Stimulated activated effector memory CD8-positive, alpha-beta T cell treated with anti-CD3 and anti-CD28 coated beads, Interleukin-12 subunit alpha, Interleukin-12 subunit beta, amount 100 ng/mL, for 72 hours (primary cell): ENCODE measurements around the gene MINDY2.
"Not testable (repeated sequence)": the region's sequence is repeated elsewhere in the genome, so short reads cannot be mapped to it uniquely, and the experiment has no call there.

Experiments used
- ATAC-seq: fragments of 150-1000 bp; cut with Tn5 transposase; 2 replicates; pipeline ENCODE4 v1.10.0; 2021
- DNase-seq, 2 donors: peaks; one replicate each; pipeline ENCODE4 v3.0.0; 2021 to 2022; ENCODE audit warnings: low spot score in 2 of 2
- H3K27ac Mint-ChIP-seq: one replicate; pipeline ENCODE4 v1.8.0; 2022; ENCODE audit warnings: mild to moderate bottlenecking, mixed read lengths
- H3K36me3 Mint-ChIP-seq: one replicate; pipeline ENCODE4 v1.8.0; 2022; ENCODE audit warnings: mild to moderate bottlenecking, mixed read lengths
- H3K4me1 Mint-ChIP-seq: one replicate; pipeline ENCODE4 v1.8.0; 2022; ENCODE audit warnings: mixed read lengths
- H3K4me3 Mint-ChIP-seq: one replicate; pipeline ENCODE4 v1.8.0; 2022; ENCODE audit warnings: mild to moderate bottlenecking, mixed read lengths
- H3K9me3 Mint-ChIP-seq: one replicate; pipeline ENCODE4 v1.8.0; 2022; ENCODE audit warnings: mixed read lengths

The MINDY2 gene

DNA sequence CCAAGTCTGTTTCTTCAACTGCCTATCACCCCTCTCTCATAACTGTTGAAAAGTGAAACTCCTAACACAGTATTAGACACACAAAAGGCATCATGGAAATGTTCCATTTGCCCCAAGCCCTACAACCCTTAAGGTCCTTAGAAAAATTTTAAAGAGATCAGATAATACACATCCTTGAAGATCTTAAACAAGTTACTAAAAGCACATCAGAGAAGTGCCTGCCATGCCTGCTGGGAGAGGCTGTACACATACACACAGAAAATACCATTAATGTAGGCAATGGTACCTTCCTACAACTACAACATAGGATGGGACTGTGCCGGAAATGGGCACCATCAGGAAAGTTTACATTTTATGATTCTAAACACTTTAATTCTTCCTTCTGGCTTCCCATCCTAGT lies 24.9 kb upstream of the MINDY2 start:
- no peak overlapping the region for H3K27ac Mint-ChIP-seq
- ATAC-seq (no peak), DNase-seq (no peak)
- H3K36me3 Mint-ChIP-seq, result peaks cover 13% of the 10 kb centered on the region
- peak overlapping the region; percentile 8 for H3K4me3 Mint-ChIP-seq
- H3K9me3 Mint-ChIP-seq, result no peaks in the 10 kb centered on the region
- peaks cover 56% of the 10 kb centered on the region for H3K4me1 Mint-ChIP-seq

DNA sequence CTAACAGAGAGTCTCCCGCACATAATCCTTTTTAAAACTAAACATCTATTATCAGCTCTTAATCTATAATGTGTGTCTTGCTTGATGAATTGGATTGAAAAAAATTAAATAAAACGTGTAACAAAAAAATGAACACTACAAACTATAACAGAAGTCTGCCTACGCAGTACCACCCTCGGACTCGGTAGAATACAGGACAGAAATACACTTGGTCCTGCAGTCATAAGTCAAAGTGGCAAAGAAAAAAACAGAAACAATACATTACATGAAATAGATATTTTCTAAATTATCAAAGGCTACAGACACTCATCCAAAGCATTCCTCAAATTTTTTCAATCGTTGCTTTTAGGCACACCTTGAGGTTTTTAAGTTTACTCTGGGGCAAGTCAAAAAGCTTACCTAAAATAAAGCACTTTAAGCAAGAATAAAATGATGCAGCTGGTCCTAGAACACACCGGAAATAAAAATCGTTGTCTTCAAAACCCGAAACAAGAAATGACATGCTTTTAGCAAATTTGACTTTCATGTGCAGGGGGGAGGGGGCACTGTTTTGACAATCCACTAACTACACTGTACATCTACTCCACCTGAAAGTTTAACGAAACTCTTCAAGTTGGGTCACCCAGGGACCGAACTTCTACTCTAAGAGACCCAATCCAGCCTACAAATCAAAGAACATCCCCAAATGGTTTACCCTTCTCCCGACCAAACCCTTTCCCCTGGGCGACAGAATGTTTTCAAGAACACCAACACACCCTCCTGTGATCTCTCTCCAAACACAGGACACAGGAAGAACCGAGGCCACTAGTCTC lies 22.9 kb upstream of the MINDY2 start:
- Mint-ChIP-seq H3K4me1 (peaks cover 35% of the 10 kb centered on the region), H3K36me3 (peaks cover 13% of the 10 kb centered on the region), H3K27ac (peak overlapping the region; percentile 98), H3K4me3 (peak overlapping the region; percentile 99), H3K9me3 (no peaks in the 10 kb centered on the region)
- DNase-seq, result peak in 1 of 2 donors; percentile 75
- peak; percentile 5 for ATAC-seq

DNA sequence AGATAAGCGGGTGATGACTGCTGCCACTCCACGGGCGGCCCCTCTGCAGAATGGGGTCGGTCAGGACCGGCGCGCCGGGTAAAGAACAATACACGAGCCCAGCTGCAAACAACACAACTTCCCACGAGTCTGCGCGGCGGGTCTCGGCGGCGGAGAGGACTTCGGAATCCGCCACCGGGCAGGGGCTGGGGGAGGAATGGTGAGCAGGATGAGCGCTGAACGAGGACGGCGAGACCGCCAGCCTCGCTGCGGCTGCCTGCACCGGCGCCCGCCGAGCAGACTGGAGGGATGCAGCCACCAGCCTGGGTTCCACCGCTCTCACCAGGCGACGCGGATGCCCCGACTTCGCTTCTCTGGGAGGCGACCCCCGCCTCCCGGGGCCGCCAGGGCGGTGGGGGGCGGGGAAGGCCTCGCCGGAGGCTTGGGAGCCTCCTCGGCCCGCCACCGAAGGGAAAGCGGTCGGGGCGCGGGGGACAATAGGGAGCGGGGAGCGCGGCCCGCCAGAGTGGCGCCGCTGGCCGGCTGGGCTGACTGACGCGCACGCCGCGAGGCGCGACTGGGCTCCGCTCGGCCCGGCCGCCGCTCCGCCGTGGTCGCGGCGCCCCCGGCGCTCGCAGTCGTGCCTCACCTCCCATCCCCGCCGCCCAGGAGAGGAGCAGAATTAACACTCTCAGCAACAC lies 22.1 kb upstream of the MINDY2 start:
- peak; percentile 36 to 76 for DNase-seq
- H3K9me3 Mint-ChIP-seq, result no peaks in the 10 kb centered on the region
- peak; percentile 61 for ATAC-seq
- H3K4me1 Mint-ChIP-seq, result peaks cover 29% of the 10 kb centered on the region
- peaks cover 13% of the 10 kb centered on the region for H3K36me3 Mint-ChIP-seq
- H3K27ac Mint-ChIP-seq, result peak overlapping the region; percentile 98
- peak overlapping the region; percentile 99 for H3K4me3 Mint-ChIP-seq

DNA sequence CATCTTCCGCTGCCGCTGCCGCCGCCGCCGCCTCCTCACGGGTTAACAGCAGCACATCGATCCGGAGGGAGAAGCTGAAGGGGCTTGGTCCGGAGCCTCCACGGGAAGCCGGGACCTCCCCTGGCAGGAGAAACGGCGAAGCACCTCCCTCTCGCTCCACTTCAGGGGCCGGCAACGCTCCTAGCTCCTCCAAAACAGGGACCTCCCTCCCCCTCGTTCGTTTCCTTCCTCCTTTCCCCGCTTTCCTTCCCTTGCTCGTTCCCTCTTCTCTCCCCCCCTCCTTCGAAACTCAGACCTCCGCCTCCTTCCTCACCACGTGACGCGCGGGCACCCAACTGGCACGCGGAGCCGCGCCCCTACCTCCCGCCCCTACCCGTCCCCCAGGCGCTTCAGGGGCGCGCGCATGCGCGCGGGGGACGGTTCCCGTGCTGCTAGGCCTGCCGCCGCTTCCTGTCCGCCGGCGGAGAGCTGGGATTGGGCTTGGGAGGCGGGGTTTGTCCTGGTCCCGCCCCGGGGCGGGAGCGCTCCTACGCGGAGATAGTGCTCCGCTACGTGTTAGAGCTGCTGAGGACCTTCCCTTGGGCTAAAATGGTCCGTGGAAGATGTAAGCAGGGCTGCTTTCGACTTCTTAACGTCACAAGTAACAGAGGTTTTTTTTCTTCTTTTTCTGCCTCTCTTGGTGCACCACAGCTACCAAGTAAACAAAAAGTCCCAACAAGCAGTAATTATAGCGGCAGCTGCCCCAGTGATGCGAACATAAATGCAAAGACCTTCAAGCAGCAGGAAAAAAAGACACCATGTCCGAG lies 21.4 kb upstream of the MINDY2 start, which contains the start of gene ADAM10:
TSS of gene ADAM10 (minus strand) at position 176 of the 806 bp plus-strand sequence. CDS start at position 3, 173 bp downstream.
- H3K36me3 Mint-ChIP-seq, result peaks cover 13% of the 10 kb centered on the region
- DNase-seq (peak; percentile 92 to 98), ATAC-seq (peak; percentile 95)
- peak within 1 kb of the TSS; percentile 99 for H3K4me3 Mint-ChIP-seq
- H3K9me3 Mint-ChIP-seq, result no peaks in the 10 kb centered on the region
- H3K4me1 Mint-ChIP-seq, result peaks cover 27% of the 10 kb centered on the region
- H3K27ac Mint-ChIP-seq, result peak within 1 kb of the TSS; percentile 98

DNA sequence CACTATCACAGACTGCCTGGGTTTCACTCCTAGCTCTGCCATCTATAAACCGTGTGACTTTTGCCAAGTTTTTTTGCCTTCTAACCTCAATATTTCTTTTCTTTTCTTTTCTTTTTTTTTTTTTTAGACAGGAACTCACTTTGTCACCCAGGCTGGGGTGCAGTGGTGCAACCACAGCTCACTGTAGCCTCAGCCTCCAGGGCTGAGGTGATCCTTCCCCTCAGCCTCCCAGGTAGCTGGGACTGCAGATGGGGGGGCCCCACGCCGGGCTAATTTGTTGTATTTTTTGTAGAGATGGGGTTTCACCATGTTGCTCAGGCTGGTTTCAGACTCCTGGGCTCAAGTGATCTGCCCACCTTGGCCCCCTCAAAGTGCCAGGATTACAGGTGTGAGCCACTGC lies 18.4 kb upstream of the MINDY2 start:
- peaks cover 13% of the 10 kb centered on the region for H3K36me3 Mint-ChIP-seq
- no peak for ATAC-seq
- H3K9me3 Mint-ChIP-seq, result no peaks in the 10 kb centered on the region
- H3K4me3 Mint-ChIP-seq, result no peak overlapping the region
- DNase-seq, result no peak
- H3K4me1 Mint-ChIP-seq, result peaks cover 11% of the 10 kb centered on the region
- H3K27ac Mint-ChIP-seq, result no peak overlapping the region

DNA sequence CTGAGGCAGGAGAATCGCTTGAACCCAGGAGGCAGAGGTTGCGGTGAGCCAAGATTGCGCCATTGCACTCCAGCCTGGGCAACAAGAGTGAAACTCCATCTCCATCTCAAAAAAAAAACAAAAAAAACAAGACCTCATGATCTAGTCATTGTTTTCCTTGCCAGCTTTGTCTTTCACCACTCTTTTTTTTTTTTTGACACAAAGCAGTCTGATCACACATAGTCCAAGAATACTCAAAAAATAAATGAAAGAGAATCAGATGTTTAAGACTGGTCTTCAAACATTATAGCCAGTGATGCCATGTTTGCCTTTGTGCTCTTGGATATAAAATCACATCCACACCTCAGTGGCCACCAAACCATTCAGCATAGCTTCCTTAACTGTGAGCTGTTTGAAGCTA lies 15.8 kb upstream of the MINDY2 start:
- no peak for ATAC-seq
- no peak for DNase-seq
- peaks cover 3% of the 10 kb centered on the region for H3K4me1 Mint-ChIP-seq
- no peaks in the 10 kb centered on the region for H3K9me3 Mint-ChIP-seq
- no peaks in the 10 kb centered on the region for H3K36me3 Mint-ChIP-seq
- no peak overlapping the region for H3K27ac Mint-ChIP-seq
- H3K4me3 Mint-ChIP-seq, result no peak overlapping the region

DNA sequence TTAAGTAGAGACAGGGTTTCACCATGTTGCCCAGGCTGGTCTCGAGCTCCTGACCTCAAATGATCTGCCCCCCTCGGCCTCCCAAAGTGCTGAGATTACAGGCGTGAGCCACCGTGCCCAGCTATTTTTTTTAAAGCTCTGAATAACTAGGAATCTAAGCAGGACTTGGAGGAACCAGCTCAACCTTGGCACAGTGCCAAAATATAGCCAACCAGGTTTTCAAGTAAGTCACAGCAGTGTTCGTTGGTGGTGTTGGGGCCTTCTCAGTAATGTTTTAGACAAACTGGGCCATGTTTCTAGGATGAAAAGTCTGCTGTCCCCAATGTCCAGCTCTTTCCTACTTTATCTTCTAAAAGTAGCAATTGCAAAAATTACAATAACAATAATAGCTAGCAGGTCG lies 15.1 kb upstream of the MINDY2 start:
- no peaks in the 10 kb centered on the region for H3K9me3 Mint-ChIP-seq
- H3K4me1 Mint-ChIP-seq, result no peaks in the 10 kb centered on the region
- H3K36me3 Mint-ChIP-seq, result no peaks in the 10 kb centered on the region
- no peak for ATAC-seq
- no peak overlapping the region for H3K4me3 Mint-ChIP-seq
- H3K27ac Mint-ChIP-seq, result no peak overlapping the region
- no peak for DNase-seq

DNA sequence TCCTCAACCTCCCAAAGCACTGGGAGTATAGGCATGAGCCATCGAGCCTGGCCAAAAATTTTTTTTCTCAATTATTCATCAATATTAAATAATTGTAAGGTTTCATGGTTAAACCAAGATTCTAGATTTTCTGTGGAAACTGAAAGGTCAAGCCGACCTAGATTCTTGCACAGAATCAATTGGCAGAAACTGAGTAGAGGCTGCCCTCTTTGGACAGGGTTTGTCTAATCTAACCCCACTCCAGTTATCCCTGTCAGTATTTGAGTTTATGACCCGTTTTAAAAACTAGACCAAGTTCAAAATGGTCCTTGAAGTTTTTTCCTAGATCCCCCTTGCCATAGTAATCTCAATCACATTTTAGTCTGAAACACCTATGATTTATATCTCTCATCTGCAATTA lies 13.0 kb upstream of the MINDY2 start:
- no peak for DNase-seq
- no peak overlapping the region for H3K27ac Mint-ChIP-seq
- H3K4me1 Mint-ChIP-seq, result no peaks in the 10 kb centered on the region
- H3K4me3 Mint-ChIP-seq, result no peak overlapping the region
- H3K9me3 Mint-ChIP-seq, result no peaks in the 10 kb centered on the region
- H3K36me3 Mint-ChIP-seq, result no peaks in the 10 kb centered on the region
- no peak for ATAC-seq

DNA sequence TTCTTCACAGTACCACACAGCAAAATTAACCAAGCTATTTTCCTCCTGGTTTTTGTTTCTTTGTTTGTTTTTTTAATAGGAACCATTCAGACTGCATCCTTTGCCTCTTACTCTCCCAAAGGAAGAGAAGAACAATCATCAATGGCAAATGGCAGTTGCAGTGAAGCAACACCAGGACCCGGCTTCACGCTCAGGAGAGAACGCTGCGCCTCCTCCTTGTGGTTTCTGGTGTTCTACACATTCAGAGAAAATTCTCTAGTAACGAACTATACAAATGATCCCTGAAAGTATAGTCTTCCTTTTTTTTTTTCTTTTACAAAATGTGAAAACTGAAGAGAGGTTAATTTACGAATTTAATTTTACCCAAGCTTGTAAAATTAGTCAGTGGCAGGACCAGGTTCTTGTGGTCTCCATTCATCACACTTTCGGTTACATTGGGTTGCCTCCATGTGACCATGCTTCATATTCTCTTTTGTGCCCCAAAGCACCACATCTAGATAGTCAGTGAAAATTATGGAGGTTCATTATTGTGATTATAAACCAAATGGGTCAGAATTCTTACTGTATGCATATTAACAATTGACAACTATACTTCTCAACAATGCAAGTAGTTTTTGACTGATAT lies 10.6 kb upstream of the MINDY2 start:
- peaks cover 5% of the 10 kb centered on the region for H3K9me3 Mint-ChIP-seq
- ATAC-seq (peak; percentile 53), DNase-seq (no peak)
- H3K36me3 Mint-ChIP-seq, result no peaks in the 10 kb centered on the region
- H3K4me3 Mint-ChIP-seq, result no peak overlapping the region
- H3K27ac Mint-ChIP-seq, result no peak overlapping the region
- no peaks in the 10 kb centered on the region for H3K4me1 Mint-ChIP-seq

DNA sequence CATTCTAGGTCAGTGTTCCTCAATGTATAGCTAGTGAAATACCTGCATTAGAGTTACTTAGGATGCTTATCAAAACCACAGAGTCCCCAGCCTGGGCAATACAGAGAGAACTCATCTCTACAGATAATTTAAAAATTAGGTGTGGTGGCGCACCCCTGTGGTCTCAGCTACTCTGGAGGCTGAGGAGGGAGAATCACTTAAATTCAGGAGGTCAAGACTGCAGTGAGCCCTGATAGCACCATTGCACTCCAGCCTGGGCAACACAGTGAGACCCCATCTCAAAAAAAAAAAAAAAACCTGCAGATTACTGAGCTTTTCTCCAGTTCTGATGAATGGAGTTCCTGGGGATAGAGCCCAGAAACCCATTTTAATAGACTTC lies 10.1 kb upstream of the MINDY2 start:
- DNase-seq (no peak), ATAC-seq (no peak)
- Mint-ChIP-seq H3K4me1 (no peaks in the 10 kb centered on the region), H3K27ac (no peak overlapping the region), H3K4me3 (no peak overlapping the region), H3K9me3 (peaks cover 5% of the 10 kb centered on the region), H3K36me3 (no peaks in the 10 kb centered on the region)

DNA sequence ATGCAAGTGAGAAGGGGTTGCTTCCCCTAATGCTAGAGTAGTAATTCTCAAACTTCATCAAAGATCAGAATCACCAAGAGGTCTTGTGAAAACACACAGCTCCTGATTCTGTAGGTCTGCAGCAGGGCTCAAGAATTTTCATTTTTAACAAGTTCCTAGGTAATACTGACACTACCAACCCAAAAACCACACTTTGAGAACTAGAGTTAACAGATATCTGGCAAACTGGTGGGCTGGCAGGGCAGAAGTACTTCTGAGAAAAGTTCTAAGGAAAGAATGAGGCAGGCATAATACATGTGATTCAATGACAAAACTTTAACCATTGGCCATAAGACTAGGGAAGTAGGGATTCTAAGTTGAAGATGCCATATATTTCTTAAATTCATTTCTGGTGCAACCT lies 8.8 kb upstream of the MINDY2 start:
- no peak overlapping the region for H3K4me3 Mint-ChIP-seq
- peak in 1 of 2 donors; percentile 43 for DNase-seq
- no peak overlapping the region for H3K27ac Mint-ChIP-seq
- no peaks in the 10 kb centered on the region for H3K4me1 Mint-ChIP-seq
- no peaks in the 10 kb centered on the region for H3K36me3 Mint-ChIP-seq
- peak; percentile 68 for ATAC-seq
- peaks cover 5% of the 10 kb centered on the region for H3K9me3 Mint-ChIP-seq

DNA sequence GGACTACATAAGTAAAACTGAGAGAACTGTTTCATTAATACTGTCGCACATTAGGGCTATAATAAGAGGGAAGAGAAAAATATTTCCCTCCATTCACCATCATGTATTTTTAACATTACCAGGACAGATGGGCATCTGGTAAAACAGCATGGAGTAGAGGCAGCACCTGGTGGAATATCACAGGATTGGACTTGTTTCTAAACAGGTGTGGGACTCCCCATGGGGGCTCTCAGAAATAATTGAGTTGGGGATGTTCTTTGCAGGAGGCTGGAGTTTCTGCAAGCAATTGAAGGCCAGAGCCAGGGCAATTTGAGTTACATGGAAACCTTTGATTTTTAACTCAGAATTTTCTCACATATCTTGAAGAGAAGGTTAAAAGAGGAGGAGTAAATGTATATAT lies 8.4 kb upstream of the MINDY2 start:
- DNase-seq (peak in 1 of 2 donors; percentile 35), ATAC-seq (no peak)
- no peak overlapping the region for H3K27ac Mint-ChIP-seq
- H3K4me3 Mint-ChIP-seq, result no peak overlapping the region
- no peaks in the 10 kb centered on the region for H3K4me1 Mint-ChIP-seq
- H3K36me3 Mint-ChIP-seq, result no peaks in the 10 kb centered on the region
- H3K9me3 Mint-ChIP-seq, result peaks cover 5% of the 10 kb centered on the region

DNA sequence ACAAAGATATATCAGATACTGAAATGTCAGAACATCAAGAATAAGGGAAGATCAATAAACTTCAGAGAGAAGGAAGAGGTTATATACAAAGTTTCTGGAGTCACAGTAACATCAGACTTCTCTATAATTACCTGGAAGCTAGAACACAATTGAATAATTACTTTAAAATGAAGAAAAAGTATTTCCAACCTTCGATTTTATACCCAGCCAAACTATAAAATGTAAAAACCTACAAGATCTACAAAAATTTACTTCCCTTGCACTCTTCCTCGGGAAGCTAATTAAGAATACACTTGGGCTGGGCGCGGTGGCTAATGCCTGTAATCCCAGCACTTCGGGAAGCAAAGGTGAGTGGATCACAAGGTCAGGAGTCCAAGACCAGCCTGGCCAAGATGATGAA lies 6.6 kb upstream of the MINDY2 start:
- DNase-seq (no peak), ATAC-seq (no peak)
- Mint-ChIP-seq H3K27ac (no peak overlapping the region), H3K4me1 (no peaks in the 10 kb centered on the region), H3K4me3 (no peak overlapping the region), H3K9me3 (peaks cover 5% of the 10 kb centered on the region), H3K36me3 (no peaks in the 10 kb centered on the region)

DNA sequence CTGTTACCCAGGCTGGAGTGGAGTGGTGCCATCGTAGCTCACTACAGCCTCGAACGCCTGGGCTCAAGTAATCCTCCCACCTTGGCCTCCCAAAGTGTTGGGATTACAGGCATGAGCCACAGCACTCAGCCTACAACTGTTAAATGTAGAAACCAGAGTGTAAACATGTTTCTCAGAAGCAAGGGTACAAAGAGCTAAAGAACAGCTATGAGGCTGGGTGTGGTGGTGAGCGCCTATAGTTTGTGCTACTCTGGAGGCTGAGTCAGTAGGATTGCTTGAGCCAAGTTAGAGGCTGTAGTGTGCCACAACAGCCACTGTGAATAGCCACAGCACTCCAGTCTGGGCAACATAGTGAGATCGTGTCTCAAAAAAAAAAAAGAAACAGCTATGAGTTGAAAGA lies 4.8 kb upstream of the MINDY2 start:
- Mint-ChIP-seq H3K4me1 (no peaks in the 10 kb centered on the region), H3K9me3 (peaks cover 5% of the 10 kb centered on the region), H3K4me3 (no peak overlapping the region), H3K36me3 (no peaks in the 10 kb centered on the region), H3K27ac (no peak overlapping the region)
- no peak for DNase-seq
- no peak for ATAC-seq

DNA sequence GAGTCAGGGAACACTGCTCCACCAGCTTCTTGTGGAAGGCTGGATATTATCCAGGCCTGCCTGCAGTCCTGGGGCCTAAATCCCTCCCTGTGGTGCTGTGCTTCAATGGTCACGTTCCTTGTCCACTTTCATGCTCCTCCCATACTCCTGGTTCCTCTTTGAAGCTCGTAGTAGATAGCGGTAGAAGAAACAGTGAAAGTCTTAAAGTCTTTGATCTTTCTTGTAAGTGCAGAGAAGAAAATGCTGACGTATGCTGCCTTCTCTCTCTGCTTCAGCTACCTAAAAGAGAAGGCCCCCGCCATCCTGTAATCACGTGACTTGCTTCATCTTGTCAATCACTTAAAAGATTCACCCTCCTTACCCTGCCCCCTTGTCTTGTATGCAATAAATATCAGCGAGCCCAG lies 2.5 kb upstream of the MINDY2 start:
- H3K9me3 Mint-ChIP-seq, H3K4me1 Mint-ChIP-seq, H3K4me3 Mint-ChIP-seq, DNase-seq, H3K36me3 Mint-ChIP-seq, ATAC-seq: not testable (repeated sequence)
- peak overlapping the region; percentile 34 for H3K27ac Mint-ChIP-seq
